ENCODE data around the gene RFX3. TPM values are rescaled to one million over a fixed set of nuclear protein-coding genes. Genes with fewer than 3 reads are reported as not detected.
A peak's percentile ranks its signal among the peaks of the same experiment; 100 is the strongest.

The RFX3 gene
- total RNA-seq, 4 donors from 2014 or later, result 2.1 to 11.5 (median 7.3) TPM

- TF ChIP-seq POLR2A (IDR thresholded peaks at IDR 0.05), result no peak
- no peak for TF ChIP-seq CTCF (IDR thresholded peaks at IDR 0.05 in 4 of 5, conservative IDR thresholded peaks at IDR 0.05 in 1 of 5)
- Histone ChIP-seq H3K27ac (no peak overlapping the region), H3K27me3 (no peaks in the 10 kb centered on the region), H3K36me3 (no peaks in the 10 kb centered on the region), H3K4me1 (peaks cover 8 to 24% of the 10 kb centered on the region in 2 donors), H3K9me3 (no peaks in the 10 kb centered on the region), H3K4me3 (no peak overlapping the region)
- intact Hi-C loops (cut with DNase I; ENCODE audit: low total_unique reads), result no loop called here
- ATAC-seq (no peak), DNase-seq (no peak)
- in situ Hi-C loops (cut with MboI; ENCODE audit: low sequenced_read_pairs in 4 of 4), result no loop called here
Observed at GRCh38 chr9:3359048-3359692, 166.6 kb downstream of the RFX3 start.

GRCh38 chr9:3348169-3348568 is 177.6 kb downstream of the RFX3 start:
- H3K27ac ChIP-seq, result peak overlapping the region in 2 of 4 donors; percentile 18 to 44
- in situ Hi-C loops (cut with MboI; ENCODE audit: low sequenced_read_pairs in 4 of 4) (no loop called here), intact Hi-C loops (cut with DNase I; ENCODE audit: low total_unique reads) (loop anchor here (5.0 kb wide), 1 partner anchor 94 kb away; no protein-coding TSS in a partner anchor)
- no peaks in the 10 kb centered on the region for H3K9me3 ChIP-seq
- no peaks in the 10 kb centered on the region for H3K27me3 ChIP-seq
- peak; percentile 88 to 99 for ATAC-seq
- DNase-seq, result no peak
- peaks cover 5% of the 10 kb centered on the region in 2 donors for H3K4me1 ChIP-seq
- no peak overlapping the region for H3K4me3 ChIP-seq
- H3K36me3 ChIP-seq, result peaks cover 0 to 4% of the 10 kb centered on the region in 2 donors
- TF ChIP-seq POLR2A (IDR thresholded peaks at IDR 0.05), result no peak
- TF ChIP-seq CTCF (IDR thresholded peaks at IDR 0.05 in 4 of 5, conservative IDR thresholded peaks at IDR 0.05 in 1 of 5), result no peak

GRCh38 chr9:3346549-3346948 is 179.3 kb downstream of the RFX3 start:
- ATAC-seq, result no peak
- intact Hi-C loops (cut with DNase I; ENCODE audit: low total_unique reads) (loop anchor here (5.0 kb wide), 1 partner anchor 96 kb away; no protein-coding TSS in a partner anchor), in situ Hi-C loops (cut with MboI; ENCODE audit: low sequenced_read_pairs in 4 of 4) (no loop called here)

GRCh38 chr9:3343671-3344070 is 182.1 kb downstream of the RFX3 start:
- DNase-seq (no peak), ATAC-seq (no peak)
- intact Hi-C loops (cut with DNase I; ENCODE audit: low total_unique reads) (no loop called here), in situ Hi-C loops (cut with MboI; ENCODE audit: low sequenced_read_pairs in 4 of 4) (no loop called here)
- Histone ChIP-seq H3K27me3 (no peaks in the 10 kb centered on the region), H3K9me3 (no peaks in the 10 kb centered on the region), H3K4me1 (peaks cover 2 to 4% of the 10 kb centered on the region in 2 donors), H3K36me3 (peaks cover 0 to 4% of the 10 kb centered on the region in 2 donors), H3K4me3 (no peak overlapping the region), H3K27ac (no peak overlapping the region)
- TF ChIP-seq POLR2A (IDR thresholded peaks at IDR 0.05), result no peak
- TF ChIP-seq CTCF (IDR thresholded peaks at IDR 0.05 in 4 of 5, conservative IDR thresholded peaks at IDR 0.05 in 1 of 5), result no peak

More at GRCh38 chr9:3346549-3346948, 179.3 kb downstream of the RFX3 start:
- H3K27ac ChIP-seq, result no peak overlapping the region
- H3K9me3 ChIP-seq, result no peaks in the 10 kb centered on the region
- DNase-seq, result no peak
- peaks cover 0 to 4% of the 10 kb centered on the region in 2 donors for H3K36me3 ChIP-seq
- no peak for TF ChIP-seq CTCF (IDR thresholded peaks at IDR 0.05 in 4 of 5, conservative IDR thresholded peaks at IDR 0.05 in 1 of 5)
- no peak for TF ChIP-seq POLR2A (IDR thresholded peaks at IDR 0.05)
- peaks cover 5% of the 10 kb centered on the region in 2 donors for H3K4me1 ChIP-seq
- no peak overlapping the region for H3K4me3 ChIP-seq
- no peaks in the 10 kb centered on the region for H3K27me3 ChIP-seq

Measured in gastrocnemius medialis (tissue), 4 donors.